GM23338 (cell line): ENCODE data around the gene CD28. TPM values are rescaled to one million over a fixed set of nuclear protein-coding genes. Genes with fewer than 3 reads are reported as not detected.

Experiments
- ATAC-seq: fragments of 200-7000 bp; cut with Tn5 transposase; 3 replicates; pipeline ENCODE4 v1.9.1; 2020
- DNase-seq: peaks from one replicate; pipeline ENCODE4 v3.0.0-alpha.2; 2015; ENCODE audit warnings: low spot score
- H2AFZ ChIP-seq: fragments of 200-600 bp; sonication (generic); 2 replicates; pipeline ENCODE4 v1.8.0; 2016; ENCODE audit warnings: antibody characterized with exemption, mild to moderate bottlenecking, moderate library complexity
- H3F3A ChIP-seq: fragments of 200-600 bp; sonication (generic); replicated peaks from 2 replicates; pipeline ENCODE4 v1.8.0; 2017; ENCODE audit warnings: antibody characterized with exemption, mixed run types, low read depth
- H3K27ac ChIP-seq: fragments of 200-600 bp; sonication (generic); 2 replicates; pipeline ENCODE4 v1.6.1; 2016; ENCODE audit warnings: low read depth
- H3K27me3 ChIP-seq: fragments of 200-600 bp; sonication (generic); 2 replicates; pipeline ENCODE4 v1.8.0; 2016; ENCODE audit warnings: mild to moderate bottlenecking, mixed run types, moderate library complexity; ENCODE audit not compliant: insufficient read depth
- H3K36me3 ChIP-seq: fragments of 200-600 bp; sonication (generic); 2 replicates; pipeline ENCODE4 v1.8.0; 2016; ENCODE audit warnings: mild to moderate bottlenecking; ENCODE audit not compliant: insufficient read depth
- H3K4me1 ChIP-seq: fragments of 200-600 bp; sonication (generic); 2 replicates; pipeline ENCODE4 v1.8.0; 2016; ENCODE audit warnings: mild to moderate bottlenecking, moderate library complexity; ENCODE audit not compliant: insufficient read depth
- H3K4me2 ChIP-seq: fragments of 200-600 bp; sonication (generic); 2 replicates; pipeline ENCODE4 v1.7.1; 2017; ENCODE audit warnings: mixed run types
- H3K4me3 ChIP-seq: fragments of 200-600 bp; sonication (generic); 2 replicates; pipeline ENCODE4 v1.6.1; 2016; ENCODE audit warnings: mixed run types
- H3K79me2 ChIP-seq: fragments of 200-600 bp; sonication (generic); replicated peaks from 2 replicates; pipeline ENCODE4 v1.8.0; 2017; ENCODE audit warnings: mild to moderate bottlenecking; ENCODE audit not compliant: insufficient read depth
- H3K9me2 ChIP-seq: fragments of 200-600 bp; sonication (generic); 2 replicates; pipeline ENCODE4 v1.8.0; 2017; ENCODE audit not compliant: insufficient read depth
- H4K20me1 ChIP-seq: fragments of 200-600 bp; sonication (generic); replicated peaks from 2 replicates; pipeline ENCODE4 v1.8.0; 2017; ENCODE audit warnings: mild to moderate bottlenecking; ENCODE audit not compliant: insufficient read depth
- H3K27ac Mint-ChIP-seq: 2 replicates; pipeline ENCODE4 v1.8.0; 2020; ENCODE audit warnings: inconsistent platforms, mild to moderate bottlenecking, moderate library complexity, mixed read lengths
- H3K27me3 Mint-ChIP-seq: 3 replicates; pipeline ENCODE4 v1.8.0; 2022; ENCODE audit warnings: low read depth, mild to moderate bottlenecking, moderate library complexity, mixed read lengths, inconsistent platforms; ENCODE audit not compliant: insufficient read depth, poor library complexity
- H3K36me3 Mint-ChIP-seq: 3 replicates; pipeline ENCODE4 v1.8.0; 2021; ENCODE audit warnings: low read depth, mild to moderate bottlenecking, inconsistent platforms, moderate library complexity, mixed read lengths
- H3K4me1 Mint-ChIP-seq: 3 replicates; pipeline ENCODE4 v1.8.0; 2020; ENCODE audit warnings: mild to moderate bottlenecking, inconsistent platforms, mixed read lengths
- H3K4me3 Mint-ChIP-seq: 3 replicates; pipeline ENCODE4 v1.8.0; 2021; ENCODE audit warnings: moderate library complexity, mild to moderate bottlenecking, inconsistent platforms, mixed read lengths
- H3K9me3 Mint-ChIP-seq: 3 replicates; pipeline ENCODE4 v1.8.0; 2020; ENCODE audit warnings: moderate library complexity, mild to moderate bottlenecking, inconsistent platforms, mixed read lengths
- CREB1 ChIP-seq: fragments of 250-450 bp; sonication (Bioruptor Pico); IDR thresholded peaks from 2 replicates; pipeline ENCODE4 v1.5.0; 2020; ENCODE audit warnings: low read depth, mild to moderate bottlenecking, moderate library complexity
- EZH2 ChIP-seq: fragments of 200-600 bp; sonication (generic); IDR thresholded peaks from one replicate; pipeline ENCODE4 v1.8.0; 2017; ENCODE audit warnings: antibody characterized with exemption, mild to moderate bottlenecking, low read depth; ENCODE audit not compliant: unreplicated experiment
- EZH2phosphoT487 ChIP-seq: fragments of 200-600 bp; sonication (generic); IDR thresholded peaks from one replicate; pipeline ENCODE4 v1.8.1; 2018; ENCODE audit warnings: antibody characterized with exemption; ENCODE audit not compliant: unreplicated experiment
- NANOG ChIP-seq: IDR thresholded peaks from 2 replicates; pipeline ENCODE4 v1.6.1; 2016; ENCODE audit warnings: antibody characterized with exemption, borderline replicate concordance
- POLR2AphosphoS5 ChIP-seq: IDR thresholded peaks from 2 replicates; pipeline ENCODE4 v1.6.1; 2016; ENCODE audit warnings: antibody characterized with exemption, low read depth
- polyA plus RNA-seq: library from polyadenylated mRNA; unstranded; fragments of >200 nt; fragmentation: Nextera tagmentation; extraction: Ambion mirVana; gene quantifications from 2 replicates; pipeline ENCODE4 v1.2.1, GENCODE V29; 2016
- total RNA-seq: library from RNA; depleted of rRNA; stranded (reverse); fragments of >200 nt; shearing (Covaris generic); gene quantifications from 2 replicates; pipeline ENCODE4 v1.2.3, GENCODE V29; 2014
- TF ChIP-seq, protein P1 (sequence below), 2 experiments: fragments of 200-600 bp in 1 of 2; sonication (generic) in 1 of 2; conservative IDR thresholded peaks; 2 replicates each; pipeline versions ENCODE4 v1.5.1 to v1.6.1; 2016 to 2017; ENCODE audit warnings: antibody characterized with exemption in 2 of 2, low read depth in 2 of 2, mild to moderate bottlenecking in 2 of 2, moderate library complexity in 1 of 2
- TF ChIP-seq, protein P2 (sequence below): fragments of 250-450 bp; sonication (Bioruptor Pico); IDR thresholded peaks from 2 replicates; pipeline ENCODE4 v1.5.0; 2020; ENCODE audit warnings: mild to moderate bottlenecking, moderate library complexity

Gene CD28
- total and polyA plus RNA-seq, 2 experiments from 2014 or later: not detected

DNA sequence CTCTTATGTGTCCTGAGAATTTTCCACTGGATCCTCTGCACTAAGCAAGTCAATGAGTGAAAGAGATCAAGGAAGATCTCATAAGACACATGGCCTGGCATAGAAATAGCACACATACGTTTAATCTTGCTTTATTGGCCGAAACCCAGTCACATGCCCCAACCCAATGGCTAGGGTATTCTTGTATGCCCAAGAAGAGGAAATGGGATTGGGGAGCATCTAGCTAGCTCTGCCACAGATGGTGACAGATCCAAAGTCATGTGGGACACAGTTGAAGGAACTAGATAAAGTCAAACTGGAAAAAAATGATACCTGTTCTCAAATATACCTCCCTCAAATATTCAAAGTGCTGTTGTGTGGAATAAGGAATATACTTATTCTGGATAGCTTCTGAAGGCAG lies 74.7 kb downstream of the CD28 start (continued):
- TF ChIP-seq EZH2: no peak

GRCh38 chr2:203782262-203782976 lies 76.0 kb downstream of the CD28 start:
- no peaks in the 10 kb centered on the region for H3K36me3 ChIP-seq
- H3K79me2 ChIP-seq: no peaks in the 10 kb centered on the region
- Mint-ChIP-seq H3K4me1 (peaks cover 3% of the 10 kb centered on the region), H3K27me3 (peaks cover 3% of the 10 kb centered on the region), H3K27ac (no peak overlapping the region), H3K9me3 (peaks cover 5% of the 10 kb centered on the region; the same call in 1 of the 3 replicates), H3K4me3 (no peak overlapping the region), H3K36me3 (no peaks in the 10 kb centered on the region; the same call in 2 of the 3 replicates)
- ATAC-seq (peak; percentile 98), DNase-seq (peak; percentile 83)
- no peak for TF ChIP-seq POLR2AphosphoS5
- TF ChIP-seq, protein P1, sequence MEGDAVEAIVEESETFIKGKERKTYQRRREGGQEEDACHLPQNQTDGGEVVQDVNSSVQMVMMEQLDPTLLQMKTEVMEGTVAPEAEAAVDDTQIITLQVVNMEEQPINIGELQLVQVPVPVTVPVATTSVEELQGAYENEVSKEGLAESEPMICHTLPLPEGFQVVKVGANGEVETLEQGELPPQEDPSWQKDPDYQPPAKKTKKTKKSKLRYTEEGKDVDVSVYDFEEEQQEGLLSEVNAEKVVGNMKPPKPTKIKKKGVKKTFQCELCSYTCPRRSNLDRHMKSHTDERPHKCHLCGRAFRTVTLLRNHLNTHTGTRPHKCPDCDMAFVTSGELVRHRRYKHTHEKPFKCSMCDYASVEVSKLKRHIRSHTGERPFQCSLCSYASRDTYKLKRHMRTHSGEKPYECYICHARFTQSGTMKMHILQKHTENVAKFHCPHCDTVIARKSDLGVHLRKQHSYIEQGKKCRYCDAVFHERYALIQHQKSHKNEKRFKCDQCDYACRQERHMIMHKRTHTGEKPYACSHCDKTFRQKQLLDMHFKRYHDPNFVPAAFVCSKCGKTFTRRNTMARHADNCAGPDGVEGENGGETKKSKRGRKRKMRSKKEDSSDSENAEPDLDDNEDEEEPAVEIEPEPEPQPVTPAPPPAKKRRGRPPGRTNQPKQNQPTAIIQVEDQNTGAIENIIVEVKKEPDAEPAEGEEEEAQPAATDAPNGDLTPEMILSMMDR (conservative IDR thresholded peaks at IDR 0.05; ENCODE audit: low read depth in 2 of 2): peak; percentile 76 to 83
- H3F3A ChIP-seq: no peaks in the 10 kb centered on the region
- no peak overlapping the region for H3K27ac ChIP-seq
- H3K4me1 ChIP-seq: no peaks in the 10 kb centered on the region
- H3K27me3 ChIP-seq: no peaks in the 10 kb centered on the region
- H3K4me3 ChIP-seq: no peak overlapping the region
- H3K4me2 ChIP-seq: no peak overlapping the region
- H4K20me1 ChIP-seq: no peaks in the 10 kb centered on the region
- 0 out of 2 replicates have a peak overlapping the region, but pooled peaks have one; percentile 35 for H2AFZ ChIP-seq
- H3K9me2 ChIP-seq: no peaks in the 10 kb centered on the region

GRCh38 chr2:203783496-203784203 lies 77.2 kb downstream of the CD28 start:
- Mint-ChIP-seq H3K9me3 (peaks cover 5% of the 10 kb centered on the region; the same call in 1 of the 3 replicates), H3K4me3 (no peak overlapping the region)
- TF ChIP-seq EZH2phosphoT487 (no peak), CREB1 (CRISPR knock-in tag) (no peak), NANOG (no peak)
- TF ChIP-seq, protein P2, sequence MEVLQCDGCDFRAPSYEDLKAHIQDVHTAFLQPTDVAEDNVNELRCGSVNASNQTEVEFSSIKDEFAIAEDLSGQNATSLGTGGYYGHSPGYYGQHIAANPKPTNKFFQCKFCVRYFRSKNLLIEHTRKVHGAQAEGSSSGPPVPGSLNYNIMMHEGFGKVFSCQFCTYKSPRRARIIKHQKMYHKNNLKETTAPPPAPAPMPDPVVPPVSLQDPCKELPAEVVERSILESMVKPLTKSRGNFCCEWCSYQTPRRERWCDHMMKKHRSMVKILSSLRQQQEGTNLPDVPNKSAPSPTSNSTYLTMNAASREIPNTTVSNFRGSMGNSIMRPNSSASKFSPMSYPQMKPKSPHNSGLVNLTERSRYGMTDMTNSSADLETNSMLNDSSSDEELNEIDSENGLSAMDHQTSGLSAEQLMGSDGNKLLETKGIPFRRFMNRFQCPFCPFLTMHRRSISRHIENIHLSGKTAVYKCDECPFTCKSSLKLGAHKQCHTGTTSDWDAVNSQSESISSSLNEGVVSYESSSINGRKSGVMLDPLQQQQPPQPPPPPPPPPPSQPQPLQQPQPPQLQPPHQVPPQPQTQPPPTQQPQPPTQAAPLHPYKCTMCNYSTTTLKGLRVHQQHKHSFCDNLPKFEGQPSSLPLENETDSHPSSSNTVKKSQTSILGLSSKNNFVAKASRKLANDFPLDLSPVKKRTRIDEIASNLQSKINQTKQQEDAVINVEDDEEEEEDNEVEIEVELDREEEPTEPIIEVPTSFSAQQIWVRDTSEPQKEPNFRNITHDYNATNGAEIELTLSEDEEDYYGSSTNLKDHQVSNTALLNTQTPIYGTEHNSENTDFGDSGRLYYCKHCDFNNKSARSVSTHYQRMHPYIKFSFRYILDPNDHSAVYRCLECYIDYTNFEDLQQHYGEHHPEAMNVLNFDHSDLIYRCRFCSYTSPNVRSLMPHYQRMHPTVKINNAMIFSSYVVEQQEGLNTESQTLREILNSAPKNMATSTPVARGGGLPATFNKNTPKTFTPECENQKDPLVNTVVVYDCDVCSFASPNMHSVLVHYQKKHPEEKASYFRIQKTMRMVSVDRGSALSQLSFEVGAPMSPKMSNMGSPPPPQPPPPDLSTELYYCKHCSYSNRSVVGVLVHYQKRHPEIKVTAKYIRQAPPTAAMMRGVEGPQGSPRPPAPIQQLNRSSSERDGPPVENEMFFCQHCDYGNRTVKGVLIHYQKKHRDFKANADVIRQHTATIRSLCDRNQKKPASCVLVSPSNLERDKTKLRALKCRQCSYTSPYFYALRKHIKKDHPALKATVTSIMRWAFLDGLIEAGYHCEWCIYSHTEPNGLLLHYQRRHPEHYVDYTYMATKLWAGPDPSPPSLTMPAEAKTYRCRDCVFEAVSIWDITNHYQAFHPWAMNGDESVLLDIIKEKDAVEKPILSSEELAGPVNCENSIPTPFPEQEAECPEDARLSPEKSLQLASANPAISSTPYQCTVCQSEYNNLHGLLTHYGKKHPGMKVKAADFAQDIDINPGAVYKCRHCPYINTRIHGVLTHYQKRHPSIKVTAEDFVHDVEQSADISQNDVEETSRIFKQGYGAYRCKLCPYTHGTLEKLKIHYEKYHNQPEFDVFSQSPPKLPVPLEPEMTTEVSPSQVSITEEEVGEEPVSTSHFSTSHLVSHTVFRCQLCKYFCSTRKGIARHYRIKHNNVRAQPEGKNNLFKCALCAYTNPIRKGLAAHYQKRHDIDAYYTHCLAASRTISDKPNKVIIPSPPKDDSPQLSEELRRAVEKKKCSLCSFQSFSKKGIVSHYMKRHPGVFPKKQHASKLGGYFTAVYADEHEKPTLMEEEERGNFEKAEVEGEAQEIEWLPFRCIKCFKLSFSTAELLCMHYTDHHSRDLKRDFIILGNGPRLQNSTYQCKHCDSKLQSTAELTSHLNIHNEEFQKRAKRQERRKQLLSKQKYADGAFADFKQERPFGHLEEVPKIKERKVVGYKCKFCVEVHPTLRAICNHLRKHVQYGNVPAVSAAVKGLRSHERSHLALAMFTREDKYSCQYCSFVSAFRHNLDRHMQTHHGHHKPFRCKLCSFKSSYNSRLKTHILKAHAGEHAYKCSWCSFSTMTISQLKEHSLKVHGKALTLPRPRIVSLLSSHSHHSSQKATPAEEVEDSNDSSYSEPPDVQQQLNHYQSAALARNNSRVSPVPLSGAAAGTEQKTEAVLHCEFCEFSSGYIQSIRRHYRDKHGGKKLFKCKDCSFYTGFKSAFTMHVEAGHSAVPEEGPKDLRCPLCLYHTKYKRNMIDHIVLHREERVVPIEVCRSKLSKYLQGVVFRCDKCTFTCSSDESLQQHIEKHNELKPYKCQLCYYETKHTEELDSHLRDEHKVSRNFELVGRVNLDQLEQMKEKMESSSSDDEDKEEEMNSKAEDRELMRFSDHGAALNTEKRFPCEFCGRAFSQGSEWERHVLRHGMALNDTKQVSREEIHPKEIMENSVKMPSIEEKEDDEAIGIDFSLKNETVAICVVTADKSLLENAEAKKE (CRISPR knock-in tag): no peak

More at GRCh38 chr2:203783496-203784203, 77.2 kb downstream of the CD28 start:
- no peak for ATAC-seq
- no peak for DNase-seq
- no peaks in the 10 kb centered on the region for H3K79me2 ChIP-seq
- H3K36me3 ChIP-seq: no peaks in the 10 kb centered on the region
- H4K20me1 ChIP-seq: no peaks in the 10 kb centered on the region
- no peaks in the 10 kb centered on the region for H3K9me2 ChIP-seq
- H2AFZ ChIP-seq: no peak overlapping the region
- Mint-ChIP-seq H3K27me3 (peaks cover 3% of the 10 kb centered on the region), H3K36me3 (no peaks in the 10 kb centered on the region; the same call in 2 of the 3 replicates), H3K27ac (no peak overlapping the region), H3K4me1 (peaks cover 3% of the 10 kb centered on the region)
- no peaks in the 10 kb centered on the region for H3F3A ChIP-seq
- no peaks in the 10 kb centered on the region for H3K27me3 ChIP-seq
- H3K4me2 ChIP-seq: no peak overlapping the region
- no peak overlapping the region for H3K27ac ChIP-seq
- H3K4me1 ChIP-seq: no peaks in the 10 kb centered on the region
- H3K4me3 ChIP-seq: no peak overlapping the region
